Measurements from ENCODE around the gene HMCN1.

HMCN1 gene

GRCh38 chr1:186213225-186213607 lies 479.0 kb downstream of the HMCN1 start:
- no peak for DNase-seq (ENCODE audit: low read depth)
- TF ChIP-seq CTCF (conservative IDR thresholded peaks at IDR 0.05; ENCODE audit: low read length) = no peak
- H3K4me3 ChIP-seq (ENCODE audit: low read length) = no peak overlapping the region

DNA sequence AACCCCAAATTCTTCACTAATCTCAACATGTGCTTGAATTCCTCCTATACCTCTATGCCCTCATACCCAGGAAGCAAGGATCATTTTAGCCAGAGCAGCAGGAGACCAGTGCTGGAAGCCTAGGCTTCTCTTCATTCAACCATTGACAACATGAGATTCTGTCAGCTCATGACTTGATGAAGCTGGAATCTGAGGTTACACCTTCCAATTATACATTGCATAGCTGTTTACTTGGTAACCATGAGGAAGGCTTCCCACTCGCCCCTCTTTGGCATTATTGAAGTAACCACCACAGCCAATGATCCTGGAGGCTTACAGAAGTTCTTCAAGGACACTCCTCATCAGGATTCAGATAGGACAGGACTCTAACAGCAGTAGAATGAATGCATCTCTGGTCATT lies 480.6 kb downstream of the HMCN1 start:
- no peak overlapping the region for H3K4me3 ChIP-seq (ENCODE audit: low read length)
- DNase-seq (ENCODE audit: low read depth) = peak; percentile 64
- no peak for TF ChIP-seq CTCF (conservative IDR thresholded peaks at IDR 0.05; ENCODE audit: low read length)

GRCh38 chr1:186215636-186216035 lies 481.4 kb downstream of the HMCN1 start:
- H3K4me3 ChIP-seq (ENCODE audit: low read length) = no peak overlapping the region
- no peak for TF ChIP-seq CTCF (conservative IDR thresholded peaks at IDR 0.05; ENCODE audit: low read length)

GRCh38 chr1:186218654-186219352 lies 484.6 kb downstream of the HMCN1 start:
- H3K4me3 ChIP-seq (ENCODE audit: low read length) = no peak overlapping the region
- no peak for DNase-seq (ENCODE audit: low read depth)
- TF ChIP-seq CTCF (conservative IDR thresholded peaks at IDR 0.05; ENCODE audit: low read length) = no peak

More at GRCh38 chr1:186215636-186216035, 481.4 kb downstream of the HMCN1 start:
- no peak for DNase-seq (ENCODE audit: low read depth)

GRCh38 chr1:186220067-186220466 lies 485.9 kb downstream of the HMCN1 start:
- no peak for TF ChIP-seq CTCF (conservative IDR thresholded peaks at IDR 0.05; ENCODE audit: low read length)
- no peak for DNase-seq (ENCODE audit: low read depth)
- no peak overlapping the region for H3K4me3 ChIP-seq (ENCODE audit: low read length)

DNA sequence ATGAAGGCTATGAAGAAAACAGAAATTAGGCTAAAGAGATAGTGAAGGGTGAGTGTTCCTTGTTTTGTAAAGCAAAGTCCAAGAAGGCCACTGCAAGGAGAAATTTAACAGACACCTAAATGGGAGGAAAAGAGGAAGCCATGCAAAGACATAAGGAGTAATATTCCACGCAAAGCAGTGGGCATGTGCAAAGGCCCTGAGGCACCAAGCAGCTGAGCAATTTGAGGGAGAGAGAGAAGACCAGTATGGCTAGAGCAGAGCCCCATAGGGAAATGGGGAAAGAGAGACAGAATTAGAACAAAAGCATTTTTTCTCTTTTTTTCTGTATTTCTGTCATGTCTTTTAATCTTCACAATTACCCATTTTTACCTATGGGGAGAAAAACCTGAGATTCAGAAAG lies 486.7 kb downstream of the HMCN1 start:
- TF ChIP-seq CTCF (conservative IDR thresholded peaks at IDR 0.05; ENCODE audit: low read length) = no peak
- no peak for DNase-seq (ENCODE audit: low read depth)
- H3K4me3 ChIP-seq (ENCODE audit: low read length) = no peak overlapping the region

DNA sequence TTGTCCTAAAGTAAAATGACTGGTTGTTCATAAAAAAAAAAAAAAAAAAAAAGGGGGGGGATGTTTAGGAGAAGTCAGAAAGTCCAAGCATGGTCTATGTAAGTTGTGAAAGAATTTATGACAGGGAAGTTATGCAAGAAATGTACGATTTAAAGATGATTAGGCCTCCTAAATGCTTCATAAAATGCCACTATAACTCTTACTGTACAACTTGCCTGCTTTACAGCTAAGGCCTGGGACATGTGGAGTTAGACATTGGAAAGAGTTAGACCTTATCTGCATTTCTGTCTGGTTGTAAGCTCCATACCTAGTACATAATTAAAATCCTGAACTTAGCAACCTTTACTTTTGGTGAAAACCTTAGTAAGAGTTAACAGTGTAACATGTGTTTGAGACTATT lies 490.9 kb downstream of the HMCN1 start:
- H3K4me3 ChIP-seq (ENCODE audit: low read length) = no peak overlapping the region
- TF ChIP-seq CTCF (conservative IDR thresholded peaks at IDR 0.05; ENCODE audit: low read length) = no peak
- peak; percentile 38 for DNase-seq (ENCODE audit: low read depth)
